B cell (primary cell): ENCODE data around the gene CNN1. TPM values are rescaled to one million over a fixed set of nuclear protein-coding genes. Genes with fewer than 3 reads are reported as not detected.

Source experiments
- ATAC-seq: fragments of 200-7000 bp; cut with Tn5 transposase; one replicate; pipeline ENCODE4 v1.10.0; 2021; ENCODE audit warnings: low read depth, mild to moderate bottlenecking, moderate number of reproducible peaks, moderate library complexity
- CTCF ChIA-PET: fragments of 350-600 bp; sonication (Branson Sonifier 250); formaldehyde crosslinking; loops from one replicate; lab custom pipeline; 2021; ENCODE audit warnings: antibody characterized with exemption, inconsistent platforms; lab: Charles Lee
- POLR2A ChIA-PET: fragments of 350-600 bp; sonication (Branson Sonifier 250); formaldehyde crosslinking; loops from one replicate; lab custom pipeline; 2021; ENCODE audit warnings: antibody characterized with exemption; lab: Charles Lee
- DNase-seq: peaks from one replicate; pipeline ENCODE4 v3.0.0; 2013
- H2AFZ ChIP-seq: 2 replicates; pipeline ENCODE4 v1.6.1; 2012; ENCODE audit warnings: mild to moderate bottlenecking, low read depth, low read length; ENCODE audit not compliant: insufficient read depth, poor library complexity, severe bottlenecking
- H3K27ac ChIP-seq, 2 donors: 1 replicate in 1 of 2; 2 replicates in 1 of 2; pipeline ENCODE4 v1.5.1; 2012 to 2013; ENCODE audit warnings: low read length in 2 of 2, mild to moderate bottlenecking in 2 of 2, moderate library complexity in 1 of 2
- H3K27me3 ChIP-seq, 4 experiments: fragments of 200-600 bp in 1 of 4; sonication (generic) in 1 of 4; replicated peaks in 1 of 4; 1 replicate in 2 of 4; 2 replicates in 2 of 4; pipeline versions ENCODE4 v1.6.1 to v1.7.0; 2013 to 2016; ENCODE audit warnings: low read length in 3 of 4, mild to moderate bottlenecking in 2 of 4, mixed read lengths in 1 of 4, moderate library complexity in 1 of 4; ENCODE audit not compliant: insufficient read depth in 4 of 4, control insufficient read depth in 3 of 4; ENCODE audit errors: control extremely low read depth in 1 of 4
- H3K36me3 ChIP-seq, 2 experiments: replicated peaks in 1 of 2; 1 replicate in 1 of 2; 2 replicates in 1 of 2; pipeline versions ENCODE4 v1.6.1 to v1.7.1; 2013; ENCODE audit warnings: low read length in 1 of 2; ENCODE audit not compliant: insufficient read depth in 2 of 2, control insufficient read depth in 1 of 2; ENCODE audit errors: control extremely low read depth in 1 of 2, extremely low read depth in 1 of 2
- H3K4me1 ChIP-seq, 2 donors: fragments of 200-600 bp in 1 of 2; sonication (generic) in 1 of 2; 1 replicate in 1 of 2; 2 replicates in 1 of 2; pipeline versions ENCODE4 v1.5.1 to v1.6.1; 2013 to 2017; ENCODE audit warnings: low read length in 2 of 2; ENCODE audit not compliant: control insufficient read depth in 2 of 2, insufficient read depth in 2 of 2
- H3K4me2 ChIP-seq: replicated peaks from 2 replicates; pipeline ENCODE3; 2012; ENCODE audit warnings: mild to moderate bottlenecking, low read depth, low read length; ENCODE audit not compliant: poor library complexity, severe bottlenecking
- H3K4me3 ChIP-seq, 5 experiments: fragments of 200-600 bp in 1 of 5; sonication (generic) in 1 of 5; 1 replicate in 3 of 5; 2 replicates in 2 of 5; pipeline versions ENCODE4 v1.5.1 to v1.7.0; 2011 to 2016; ENCODE audit warnings: low read length in 4 of 5, mild to moderate bottlenecking in 4 of 5, low read depth in 2 of 5, control low read depth in 1 of 5, moderate library complexity in 1 of 5; ENCODE audit not compliant: insufficient read depth in 1 of 5; ENCODE audit errors: control extremely low read depth in 1 of 5, extremely low read depth in 1 of 5
- H3K79me2 ChIP-seq: fragments of 200-600 bp; sonication (generic); one replicate; pipeline ENCODE4 v1.6.0; 2016; ENCODE audit warnings: low read length; ENCODE audit not compliant: control insufficient read depth, insufficient read depth
- H3K9ac ChIP-seq: fragments of 200-600 bp; sonication (generic); 2 replicates; pipeline ENCODE4 v1.6.1; 2017; ENCODE audit warnings: mild to moderate bottlenecking, low read length, moderate library complexity
- H3K9me3 ChIP-seq, 3 donors: one replicate each; pipeline versions ENCODE4 v1.6.1 to v1.7.1; 2013; ENCODE audit warnings: low read length in 2 of 3; ENCODE audit not compliant: control insufficient read depth in 2 of 3, insufficient read depth in 1 of 3; ENCODE audit errors: control extremely low read depth in 1 of 3
- H4K20me1 ChIP-seq: 2 replicates; pipeline ENCODE4 v1.6.0; 2012; ENCODE audit warnings: mild to moderate bottlenecking, low read length; ENCODE audit not compliant: insufficient read depth, control insufficient read depth, poor library complexity, severe bottlenecking
- H3K27ac Mint-ChIP-seq: one replicate; pipeline ENCODE4 v1.8.0; 2021; ENCODE audit warnings: mixed read lengths
- H3K27me3 Mint-ChIP-seq: one replicate; pipeline ENCODE4 v1.8.0; 2021; ENCODE audit warnings: mixed read lengths
- H3K4me1 Mint-ChIP-seq: one replicate; pipeline ENCODE4 v1.8.0; 2021; ENCODE audit warnings: mixed read lengths
- H3K4me3 Mint-ChIP-seq: one replicate; pipeline ENCODE4 v1.8.0; 2021; ENCODE audit warnings: mixed read lengths
- H3K9me3 Mint-ChIP-seq: one replicate; pipeline ENCODE4 v1.8.0; 2022; ENCODE audit warnings: mixed read lengths; ENCODE audit not compliant: insufficient read depth
- EZH2 ChIP-seq: IDR thresholded peaks from 2 replicates; pipeline ENCODE4 v1.6.1; 2012; ENCODE audit warnings: borderline replicate concordance, low read depth, mild to moderate bottlenecking, moderate library complexity, low read length; ENCODE audit not compliant: insufficient read depth, poor library complexity, severe bottlenecking
- WGBS: methylation state at CpG from one replicate; pipeline ENCODE4 v1.1.5; 2013; ENCODE audit warnings: missing lambda C conversion rate; ENCODE audit not compliant: insufficient coverage; 5-methylcytosine and 5-hydroxymethylcytosine counted together
- intact Hi-C: fragments of 100-400 bp; cut with micrococcal nuclease; formaldehyde crosslinking; loops from one replicate; pipeline ENCODE4 v1.10.0; 2022
- polyA plus RNA-seq: library from polyadenylated mRNA; depleted of rRNA; stranded (reverse); fragments of >200 nt; gene quantifications from 2 replicates; pipeline ENCODE4 v1.2.3, GENCODE V29; 2012
- total RNA-seq, 2 donors: library from RNA; stranded (reverse); fragments of 120-200 nt in 1 of 2; gene quantifications; 1 replicate in 1 of 2; 2 replicates in 1 of 2; pipeline versions ENCODE4 v1.2.3 to v1.2.4, GENCODE V29; 2013 to 2022
- TF ChIP-seq, protein P1 (sequence below): fragments of 200-600 bp; IDR thresholded peaks from one replicate; pipeline ENCODE4 v1.8.0; 2022; ENCODE audit warnings: antibody characterized with exemption, mild to moderate bottlenecking

Gene CNN1
- total and polyA plus RNA-seq, 2 donors (not counting 1 experiment from before 2014, with no cell fraction given), result not detected

- 92% methylated on average over 5 of the region's 7 CpGs for WGBS
- Histone ChIP-seq H3K9me3 (no peaks in the 10 kb centered on the region), H3K4me1 (no peaks in the 10 kb centered on the region), H3K79me2 (no peaks in the 10 kb centered on the region), H4K20me1 (no peaks in the 10 kb centered on the region), H3K4me3 (no peak overlapping the region), H3K4me2 (no peak overlapping the region), H3K9ac (no peak overlapping the region), H3K27me3 (no peaks in the 10 kb centered on the region), H3K27ac (no peak overlapping the region), H3K36me3 (peaks cover 0 to 4% of the 10 kb centered on the region in 2 experiments), H2AFZ (no peak overlapping the region)
- intact Hi-C loops, result no loop called here
- POLR2A ChIA-PET, result no interaction called here
- CTCF ChIA-PET, result no interaction called here
- peaks cover 3% of the 10 kb centered on the region for H3K27me3 Mint-ChIP-seq
- no peaks in the 10 kb centered on the region for H3K9me3 Mint-ChIP-seq
- peaks cover 1% of the 10 kb centered on the region for H3K4me1 Mint-ChIP-seq
- no peak for TF ChIP-seq EZH2
- TF ChIP-seq, protein P1, sequence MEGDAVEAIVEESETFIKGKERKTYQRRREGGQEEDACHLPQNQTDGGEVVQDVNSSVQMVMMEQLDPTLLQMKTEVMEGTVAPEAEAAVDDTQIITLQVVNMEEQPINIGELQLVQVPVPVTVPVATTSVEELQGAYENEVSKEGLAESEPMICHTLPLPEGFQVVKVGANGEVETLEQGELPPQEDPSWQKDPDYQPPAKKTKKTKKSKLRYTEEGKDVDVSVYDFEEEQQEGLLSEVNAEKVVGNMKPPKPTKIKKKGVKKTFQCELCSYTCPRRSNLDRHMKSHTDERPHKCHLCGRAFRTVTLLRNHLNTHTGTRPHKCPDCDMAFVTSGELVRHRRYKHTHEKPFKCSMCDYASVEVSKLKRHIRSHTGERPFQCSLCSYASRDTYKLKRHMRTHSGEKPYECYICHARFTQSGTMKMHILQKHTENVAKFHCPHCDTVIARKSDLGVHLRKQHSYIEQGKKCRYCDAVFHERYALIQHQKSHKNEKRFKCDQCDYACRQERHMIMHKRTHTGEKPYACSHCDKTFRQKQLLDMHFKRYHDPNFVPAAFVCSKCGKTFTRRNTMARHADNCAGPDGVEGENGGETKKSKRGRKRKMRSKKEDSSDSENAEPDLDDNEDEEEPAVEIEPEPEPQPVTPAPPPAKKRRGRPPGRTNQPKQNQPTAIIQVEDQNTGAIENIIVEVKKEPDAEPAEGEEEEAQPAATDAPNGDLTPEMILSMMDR, result no peak
- DNase-seq (no peak), ATAC-seq (no peak)
- H3K4me3 Mint-ChIP-seq, result no peak overlapping the region
- no peak overlapping the region for H3K27ac Mint-ChIP-seq
Measured at GRCh38 chr19:11489378-11489777, 49.3 kb upstream of the CNN1 start.

DNA sequence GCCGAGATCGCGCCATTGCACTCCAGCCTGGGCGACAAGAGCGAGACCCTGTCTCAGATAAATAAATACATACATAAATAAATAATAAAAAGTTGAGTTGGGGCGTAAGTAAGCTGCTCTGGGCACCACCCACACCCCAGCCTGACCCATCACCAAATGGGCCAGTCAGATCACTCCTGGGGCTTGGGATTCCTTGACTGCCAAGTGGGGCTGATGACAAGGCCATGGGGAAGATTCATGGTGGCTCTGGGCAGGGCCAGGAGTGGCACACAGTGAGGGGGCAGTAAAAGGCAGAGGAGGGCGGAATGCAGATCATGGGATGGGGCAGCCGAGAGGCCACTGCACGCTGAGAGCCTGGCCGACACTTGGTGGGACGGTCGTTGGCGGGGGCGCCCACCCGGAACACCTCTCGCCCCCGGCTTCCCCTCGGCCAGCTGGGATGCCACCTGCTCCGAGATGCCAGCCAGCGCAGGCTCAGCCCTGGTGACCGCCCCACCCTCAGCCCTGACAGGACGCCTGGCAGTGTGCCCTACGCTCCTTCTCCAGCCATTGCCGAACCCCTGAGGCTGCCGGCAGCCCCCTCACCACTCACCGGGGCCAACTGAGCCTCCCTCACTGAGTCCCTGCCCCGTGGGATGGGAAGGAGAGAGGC is 43.9 kb upstream of the CNN1 start:
- Histone ChIP-seq H3K36me3 (peaks cover 0 to 24% of the 10 kb centered on the region in 2 experiments), H3K4me1 (no peaks in the 10 kb centered on the region), H3K79me2 (no peaks in the 10 kb centered on the region), H3K9me3 (no peaks in the 10 kb centered on the region), H3K4me2 (no peak overlapping the region), H4K20me1 (no peaks in the 10 kb centered on the region), H3K4me3 (no peak overlapping the region), H3K27ac (no peak overlapping the region), H3K9ac (no peak overlapping the region), H2AFZ (no peak overlapping the region), H3K27me3 (no peaks in the 10 kb centered on the region)
- DNase-seq, result no peak
- H3K27ac Mint-ChIP-seq, result no peak overlapping the region
- WGBS, result 97% methylated on average over 16 of the region's 27 CpGs
- H3K9me3 Mint-ChIP-seq, result no peaks in the 10 kb centered on the region
- CTCF ChIA-PET, result no interaction called here
- intact Hi-C loops, result no loop called here
- no peak for TF ChIP-seq EZH2
- TF ChIP-seq, protein P1, result no peak
- H3K27me3 Mint-ChIP-seq, result no peaks in the 10 kb centered on the region
- POLR2A ChIA-PET, result no interaction called here
- no peak overlapping the region for H3K4me3 Mint-ChIP-seq
- H3K4me1 Mint-ChIP-seq, result no peaks in the 10 kb centered on the region
- ATAC-seq, result no peak
